ENCODE results near the gene CNPY1. TPM values are rescaled to one million over a fixed set of nuclear protein-coding genes. Genes with fewer than 3 reads are reported as not detected.
"Not testable (repeated sequence)": the region's sequence is repeated elsewhere in the genome, so short reads cannot be mapped to it uniquely, and the experiment has no call there.

The CNPY1 gene
- total RNA-seq (2022) (not detected in 2 replicates), Bru-seq, nascent RNA (percentile 9 among the genes with signal in this experiment), BruChase-seq, experiment 1, labeled RNA remaining after a 2-hour chase (percentile 11 among the genes with signal in this experiment), BruChase-seq, experiment 2, labeled RNA remaining after a 6-hour chase (percentile 12 among the genes with signal in this experiment)
- long read RNA-seq: 0 reads

DNA sequence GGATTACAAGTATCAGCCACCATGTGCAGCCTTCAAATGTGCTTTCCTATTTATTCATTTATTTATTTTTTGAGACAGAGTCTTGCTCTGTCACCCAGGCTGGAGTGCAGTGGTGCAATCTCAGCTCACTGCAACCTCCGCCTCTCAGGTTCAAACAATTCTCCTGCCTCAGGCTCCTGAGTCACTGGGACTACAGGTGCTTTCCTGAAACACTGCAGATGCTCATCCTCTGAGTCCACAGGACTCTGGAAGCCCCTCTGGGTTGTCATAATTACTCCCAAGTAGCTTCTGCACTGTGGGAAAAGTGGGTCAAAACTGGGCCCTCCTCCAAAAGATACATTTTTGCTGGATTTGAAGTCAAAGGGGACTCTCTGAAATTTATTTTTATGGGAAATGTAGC is at the start of gene CNPY1:
Gene CNPY1 (minus strand): TSS at position 111 of the 400 bp plus-strand sequence. CDS start 630 bp downstream, outside the sequence.
- H3K27me3 Mint-ChIP-seq (ENCODE audit: insufficient read depth, unreplicated experiment); H3K36me3 Mint-ChIP-seq (ENCODE audit: insufficient read depth, unreplicated experiment); H3K4me3 ChIP-seq (ENCODE audit: low read depth, low read length); H3K9me3 ChIP-seq; H3K36me3 ChIP-seq (ENCODE audit: control insufficient read depth, insufficient read depth, low read length); intact Hi-C loops (cut with micrococcal nuclease; ENCODE audit: unreplicated experiment); POLR2A ChIA-PET; H3K4me3 Mint-ChIP-seq (ENCODE audit: unreplicated experiment); H3K4me1 ChIP-seq; DNase-seq; H3K27ac Mint-ChIP-seq (ENCODE audit: unreplicated experiment); H3K27me3 ChIP-seq (replicated peaks; ENCODE audit: control insufficient read depth, insufficient read depth, low read length); BruUV-seq (replicated peaks); H3K4me1 Mint-ChIP-seq (ENCODE audit: low read depth, unreplicated experiment); CTCF ChIA-PET; H3K9me3 Mint-ChIP-seq (ENCODE audit: unreplicated experiment): not testable (repeated sequence)

DNA sequence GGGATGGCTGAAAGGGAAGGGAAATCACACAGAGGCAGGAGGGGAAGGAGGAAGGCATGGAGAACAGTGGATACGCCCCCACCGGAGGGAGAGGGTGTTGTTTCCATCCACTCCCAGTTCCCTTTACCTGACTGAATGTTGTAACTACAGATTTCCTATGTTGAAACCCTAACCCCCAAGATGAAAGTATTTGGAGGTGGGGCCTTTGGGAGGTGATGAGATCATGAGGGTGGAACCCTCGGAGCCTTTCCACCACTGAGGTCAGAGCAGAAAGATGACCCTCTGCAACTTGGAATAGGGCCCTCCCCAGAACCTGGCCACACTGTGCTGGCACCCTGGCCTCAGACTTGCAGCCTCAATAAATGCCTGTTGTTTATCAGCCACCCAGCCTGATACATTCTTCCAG is 48.6 kb upstream of the CNPY1 start:
- Mint-ChIP-seq H3K27ac (ENCODE audit: unreplicated experiment) (no peak overlapping the region), H3K27me3 (ENCODE audit: insufficient read depth, unreplicated experiment) (no peaks in the 10 kb centered on the region), H3K4me1 (ENCODE audit: low read depth, unreplicated experiment) (peaks cover 7% of the 10 kb centered on the region), H3K4me3 (ENCODE audit: unreplicated experiment) (no peak overlapping the region), H3K9me3 (ENCODE audit: unreplicated experiment) (no peaks in the 10 kb centered on the region), H3K36me3 (ENCODE audit: insufficient read depth, unreplicated experiment) (no peaks in the 10 kb centered on the region)
- H3K27me3 ChIP-seq (replicated peaks; ENCODE audit: control insufficient read depth, insufficient read depth, low read length): no peaks in the 10 kb centered on the region
- no TSS peak for BruUV-seq (replicated peaks)
- intact Hi-C loops (cut with micrococcal nuclease; ENCODE audit: unreplicated experiment): loop anchor here (5.0 kb wide), 1 partner anchor 127 kb away; no protein-coding TSS in a partner anchor
- no peaks in the 10 kb centered on the region for H3K9me3 ChIP-seq
- peaks cover 29% of the 10 kb centered on the region for H3K4me1 ChIP-seq
- peak in 1 of 2 experiments; percentile 38 for DNase-seq
- CTCF ChIA-PET: no interaction called here
- TF ChIP-seq, protein P1, sequence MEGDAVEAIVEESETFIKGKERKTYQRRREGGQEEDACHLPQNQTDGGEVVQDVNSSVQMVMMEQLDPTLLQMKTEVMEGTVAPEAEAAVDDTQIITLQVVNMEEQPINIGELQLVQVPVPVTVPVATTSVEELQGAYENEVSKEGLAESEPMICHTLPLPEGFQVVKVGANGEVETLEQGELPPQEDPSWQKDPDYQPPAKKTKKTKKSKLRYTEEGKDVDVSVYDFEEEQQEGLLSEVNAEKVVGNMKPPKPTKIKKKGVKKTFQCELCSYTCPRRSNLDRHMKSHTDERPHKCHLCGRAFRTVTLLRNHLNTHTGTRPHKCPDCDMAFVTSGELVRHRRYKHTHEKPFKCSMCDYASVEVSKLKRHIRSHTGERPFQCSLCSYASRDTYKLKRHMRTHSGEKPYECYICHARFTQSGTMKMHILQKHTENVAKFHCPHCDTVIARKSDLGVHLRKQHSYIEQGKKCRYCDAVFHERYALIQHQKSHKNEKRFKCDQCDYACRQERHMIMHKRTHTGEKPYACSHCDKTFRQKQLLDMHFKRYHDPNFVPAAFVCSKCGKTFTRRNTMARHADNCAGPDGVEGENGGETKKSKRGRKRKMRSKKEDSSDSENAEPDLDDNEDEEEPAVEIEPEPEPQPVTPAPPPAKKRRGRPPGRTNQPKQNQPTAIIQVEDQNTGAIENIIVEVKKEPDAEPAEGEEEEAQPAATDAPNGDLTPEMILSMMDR (IDR thresholded peaks at IDR 0.05; ENCODE audit: insufficient read depth in 1 of 2, low read depth in 1 of 2, low read length in 1 of 2, severe bottlenecking in 1 of 2, unreplicated experiment in 1 of 2): no peak
- POLR2A ChIA-PET: no interaction called here
- no peaks in the 10 kb centered on the region for H3K36me3 ChIP-seq (ENCODE audit: control insufficient read depth, insufficient read depth, low read length)
- H3K4me3 ChIP-seq (ENCODE audit: low read depth, low read length): no peak overlapping the region

DNA sequence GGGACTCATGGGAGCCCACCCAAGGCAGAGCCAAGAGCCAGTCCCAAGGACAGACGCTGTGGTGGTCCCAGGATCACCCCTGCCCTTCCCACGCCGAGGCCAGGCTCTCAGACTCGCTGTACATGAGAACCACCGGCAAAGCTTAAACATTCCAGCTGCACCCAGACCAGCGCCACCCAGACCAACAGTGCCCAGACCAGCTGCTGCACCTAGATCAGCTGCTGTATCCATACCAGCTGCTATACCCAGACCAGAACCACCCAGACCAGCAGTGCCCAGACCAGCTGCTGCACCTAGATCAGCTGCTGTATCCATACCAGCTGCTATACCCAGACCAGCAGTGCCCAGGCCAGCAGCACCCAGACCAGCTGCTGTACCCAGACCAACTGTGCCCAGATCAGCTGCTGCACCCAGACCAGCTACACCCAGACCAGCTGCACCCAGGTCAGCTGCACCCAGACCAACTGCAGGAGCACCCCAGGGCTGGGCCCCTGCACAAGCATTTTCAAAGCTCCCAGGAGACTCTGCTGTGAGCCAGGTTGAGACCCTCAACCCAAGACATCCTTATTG is 47.9 kb upstream of the CNPY1 start:
- Mint-ChIP-seq H3K4me3 (ENCODE audit: unreplicated experiment) (no peak overlapping the region), H3K36me3 (ENCODE audit: insufficient read depth, unreplicated experiment) (no peaks in the 10 kb centered on the region), H3K4me1 (ENCODE audit: low read depth, unreplicated experiment) (peaks cover 7% of the 10 kb centered on the region), H3K27me3 (ENCODE audit: insufficient read depth, unreplicated experiment) (no peaks in the 10 kb centered on the region), H3K9me3 (ENCODE audit: unreplicated experiment) (no peaks in the 10 kb centered on the region), H3K27ac (ENCODE audit: unreplicated experiment) (peak overlapping the region; percentile 2)
- Histone ChIP-seq H3K9me3 (no peaks in the 10 kb centered on the region), H3K27me3 (replicated peaks; ENCODE audit: control insufficient read depth, insufficient read depth, low read length) (no peaks in the 10 kb centered on the region), H3K4me3 (ENCODE audit: low read depth, low read length) (no peak overlapping the region), H3K36me3 (ENCODE audit: control insufficient read depth, insufficient read depth, low read length) (no peaks in the 10 kb centered on the region), H3K4me1 (peaks cover 29% of the 10 kb centered on the region)
- ChIA-PET POLR2A (no interaction called here), CTCF (interaction anchor here (0.6 kb wide), 1 partner anchor 57 kb away, joined by 3 read pairs; no protein-coding TSS in a partner anchor)
- TF ChIP-seq, protein P1 (IDR thresholded peaks at IDR 0.05; ENCODE audit: insufficient read depth in 1 of 2, low read depth in 1 of 2, low read length in 1 of 2, severe bottlenecking in 1 of 2, unreplicated experiment in 1 of 2): no peak
- no peak for DNase-seq
- BruUV-seq (replicated peaks): no TSS peak
- intact Hi-C loops (cut with micrococcal nuclease; ENCODE audit: unreplicated experiment): no loop called here

All from Caco-2 (cell line).